Measurements from ENCODE around the gene PHLPP1. TPM values are rescaled to one million over a fixed set of nuclear protein-coding genes. Genes with fewer than 3 reads are reported as not detected.

The PHLPP1 gene
- total and polyA plus RNA-seq, 2 of the 13 experiments (the other 11 are each of a cell fraction or from before 2014, with no cell fraction given): 9.8 to 18.5 TPM

DNA sequence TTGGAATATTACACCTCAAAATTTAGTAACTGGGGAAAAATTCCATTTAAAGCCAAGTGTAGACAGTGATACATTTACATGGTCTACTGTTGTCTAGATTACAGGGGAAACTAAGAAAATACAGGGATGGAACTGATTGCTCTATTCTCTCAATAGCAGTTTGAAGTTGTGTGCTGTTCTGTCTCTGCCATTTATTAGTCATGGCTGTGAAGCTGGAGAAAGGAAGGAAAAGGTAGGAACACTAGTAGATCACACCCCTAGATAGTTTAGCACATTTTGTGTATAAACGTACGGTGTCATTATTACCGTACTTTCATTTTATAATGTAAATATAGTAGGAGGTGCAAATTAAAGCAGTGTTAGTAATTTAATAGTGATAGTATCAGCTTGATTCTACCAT is 170.5 kb downstream of the PHLPP1 start:
- Histone ChIP-seq H3K9me3 (ENCODE audit: low read length) (no peaks in the 10 kb centered on the region), H3K27ac (ENCODE audit: extremely low read length, insufficient read depth, low read length) (no peak overlapping the region), H3K27me3 (ENCODE audit: control insufficient read depth in 1 of 2, insufficient read depth in 2 of 2, low read length in 2 of 2) (no peaks in the 10 kb centered on the region), H3K4me1 (ENCODE audit: insufficient read depth, low read length) (no peaks in the 10 kb centered on the region), H3K79me2 (ENCODE audit: insufficient read depth, low read length) (peaks cover 3% of the 10 kb centered on the region), H3K9ac (ENCODE audit: insufficient read depth, low read depth, low read length) (no peak overlapping the region), H4K20me1 (ENCODE audit: insufficient read depth, low read length) (no peaks in the 10 kb centered on the region), H3K4me3 (replicated peaks in 1 of 3; ENCODE audit: insufficient read depth in 1 of 3, low read depth in 2 of 3, low read length in 3 of 3) (no peak overlapping the region), H2AFZ (ENCODE audit: low read length) (no peak overlapping the region), H3K4me2 (ENCODE audit: low read depth, low read length) (no peak overlapping the region), H3K36me3 (replicated peaks in 1 of 2; ENCODE audit: control insufficient read depth in 1 of 2, insufficient read depth in 2 of 2, low read length in 2 of 2) (0 out of 5 replicates have a peak, but pooled peaks cover 0 to 8% of the 10 kb centered on the region in 2 experiments)
- FAIRE-seq (no peak), ATAC-seq (no peak), DNase-seq (ENCODE audit: low spot score) (no peak)
- ChIA-PET POLR2A (interaction anchor here (0.7 kb wide), 1 partner anchor 39 kb away, joined by 3 read pairs; no protein-coding TSS in a partner anchor), CTCF (ENCODE audit: low intra/inter-chr PET ratio, low total read pairs) (no interaction called here)
- 98% methylated on average over 3 of the region's 3 CpGs for WGBS (ENCODE audit: low lambda C conversion rate)
- in situ Hi-C loops (cut with HindIII; ENCODE audit: extremely low pct_ligation_motif_present, low pct_unique_long_range_greater_than_20kb) (no loop called here), intact Hi-C loops (cut with micrococcal nuclease; ENCODE audit: unreplicated experiment) (no loop called here)
- BruUV-seq (replicated peaks): no TSS peak
- TF ChIP-seq, protein P1, sequence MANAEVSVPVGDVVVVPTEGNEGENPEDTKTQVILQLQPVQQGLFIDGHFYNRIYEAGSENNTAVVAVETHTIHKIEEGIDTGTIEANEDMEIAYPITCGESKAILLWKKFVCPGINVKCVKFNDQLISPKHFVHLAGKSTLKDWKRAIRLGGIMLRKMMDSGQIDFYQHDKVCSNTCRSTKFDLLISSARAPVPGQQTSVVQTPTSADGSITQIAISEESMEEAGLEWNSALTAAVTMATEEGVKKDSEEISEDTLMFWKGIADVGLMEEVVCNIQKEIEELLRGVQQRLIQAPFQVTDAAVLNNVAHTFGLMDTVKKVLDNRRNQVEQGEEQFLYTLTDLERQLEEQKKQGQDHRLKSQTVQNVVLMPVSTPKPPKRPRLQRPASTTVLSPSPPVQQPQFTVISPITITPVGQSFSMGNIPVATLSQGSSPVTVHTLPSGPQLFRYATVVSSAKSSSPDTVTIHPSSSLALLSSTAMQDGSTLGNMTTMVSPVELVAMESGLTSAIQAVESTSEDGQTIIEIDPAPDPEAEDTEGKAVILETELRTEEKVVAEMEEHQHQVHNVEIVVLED (CRISPR knock-in tag; IDR thresholded peaks at IDR 0.05; ENCODE audit: borderline replicate concordance): no peak
- TF ChIP-seq, protein P2, sequence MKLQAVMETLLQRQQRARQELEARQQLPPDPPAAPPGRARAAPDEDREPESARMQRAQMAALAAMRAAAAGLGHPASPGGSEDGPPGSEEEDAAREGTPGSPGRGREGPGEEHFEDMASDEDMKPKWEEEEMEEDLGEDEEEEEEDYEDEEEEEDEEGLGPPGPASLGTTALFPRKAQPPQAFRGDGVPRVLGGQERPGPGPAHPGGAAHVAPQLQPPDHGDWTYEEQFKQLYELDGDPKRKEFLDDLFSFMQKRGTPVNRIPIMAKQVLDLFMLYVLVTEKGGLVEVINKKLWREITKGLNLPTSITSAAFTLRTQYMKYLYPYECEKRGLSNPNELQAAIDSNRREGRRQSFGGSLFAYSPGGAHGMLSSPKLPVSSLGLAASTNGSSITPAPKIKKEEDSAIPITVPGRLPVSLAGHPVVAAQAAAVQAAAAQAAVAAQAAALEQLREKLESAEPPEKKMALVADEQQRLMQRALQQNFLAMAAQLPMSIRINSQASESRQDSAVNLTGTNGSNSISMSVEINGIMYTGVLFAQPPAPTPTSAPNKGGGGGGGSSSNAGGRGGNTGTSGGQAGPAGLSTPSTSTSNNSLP (IDR thresholded peaks at IDR 0.05; ENCODE audit: low read depth, low read length): no peak
- TF ChIP-seq ZNF138 (CRISPR knock-in tag; IDR thresholded peaks at IDR 0.05; ENCODE audit: low read depth): no peak
- no peak for TF ChIP-seq ZFP37 (CRISPR knock-in tag; IDR thresholded peaks at IDR 0.05; ENCODE audit: borderline replicate concordance)
- TF ChIP-seq, protein P3, sequence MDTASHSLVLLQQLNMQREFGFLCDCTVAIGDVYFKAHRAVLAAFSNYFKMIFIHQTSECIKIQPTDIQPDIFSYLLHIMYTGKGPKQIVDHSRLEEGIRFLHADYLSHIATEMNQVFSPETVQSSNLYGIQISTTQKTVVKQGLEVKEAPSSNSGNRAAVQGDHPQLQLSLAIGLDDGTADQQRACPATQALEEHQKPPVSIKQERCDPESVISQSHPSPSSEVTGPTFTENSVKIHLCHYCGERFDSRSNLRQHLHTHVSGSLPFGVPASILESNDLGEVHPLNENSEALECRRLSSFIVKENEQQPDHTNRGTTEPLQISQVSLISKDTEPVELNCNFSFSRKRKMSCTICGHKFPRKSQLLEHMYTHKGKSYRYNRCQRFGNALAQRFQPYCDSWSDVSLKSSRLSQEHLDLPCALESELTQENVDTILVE (CRISPR knock-in tag; IDR thresholded peaks at IDR 0.05): no peak
- TF ChIP-seq ZNF34 (CRISPR knock-in tag; IDR thresholded peaks at IDR 0.05; ENCODE audit: borderline replicate concordance): no peak
- TF ChIP-seq, protein P4, sequence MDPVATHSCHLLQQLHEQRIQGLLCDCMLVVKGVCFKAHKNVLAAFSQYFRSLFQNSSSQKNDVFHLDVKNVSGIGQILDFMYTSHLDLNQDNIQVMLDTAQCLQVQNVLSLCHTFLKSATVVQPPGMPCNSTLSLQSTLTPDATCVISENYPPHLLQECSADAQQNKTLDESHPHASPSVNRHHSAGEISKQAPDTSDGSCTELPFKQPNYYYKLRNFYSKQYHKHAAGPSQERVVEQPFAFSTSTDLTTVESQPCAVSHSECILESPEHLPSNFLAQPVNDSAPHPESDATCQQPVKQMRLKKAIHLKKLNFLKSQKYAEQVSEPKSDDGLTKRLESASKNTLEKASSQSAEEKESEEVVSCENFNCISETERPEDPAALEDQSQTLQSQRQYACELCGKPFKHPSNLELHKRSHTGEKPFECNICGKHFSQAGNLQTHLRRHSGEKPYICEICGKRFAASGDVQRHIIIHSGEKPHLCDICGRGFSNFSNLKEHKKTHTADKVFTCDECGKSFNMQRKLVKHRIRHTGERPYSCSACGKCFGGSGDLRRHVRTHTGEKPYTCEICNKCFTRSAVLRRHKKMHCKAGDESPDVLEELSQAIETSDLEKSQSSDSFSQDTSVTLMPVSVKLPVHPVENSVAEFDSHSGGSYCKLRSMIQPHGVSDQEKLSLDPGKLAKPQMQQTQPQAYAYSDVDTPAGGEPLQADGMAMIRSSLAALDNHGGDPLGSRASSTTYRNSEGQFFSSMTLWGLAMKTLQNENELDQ (CRISPR knock-in tag; IDR thresholded peaks at IDR 0.05; ENCODE audit: borderline replicate concordance): no peak
